Peyer's patch (tissue), 4 donors: Measurements from ENCODE around the gene LRRC61. TPM values are rescaled to one million over a fixed set of nuclear protein-coding genes. Genes with fewer than 3 reads are reported as not detected.

Source experiments
- DNase-seq, 3 donors: peaks; one replicate each; pipeline ENCODE4 v3.0.0-alpha.2; 2017 to 2019
- H3K27ac ChIP-seq, 4 donors: fragments of 200-600 bp; sonication (generic); one replicate each; pipeline ENCODE4 v1.5.1; 2016 to 2019
- H3K27me3 ChIP-seq, 2 donors: fragments of 200-600 bp; sonication (generic); one replicate each; pipeline ENCODE4 v1.5.1; 2019
- H3K36me3 ChIP-seq, 3 donors: fragments of 200-600 bp; sonication (generic); one replicate each; pipeline ENCODE4 v1.5.1; 2016 to 2019
- H3K4me1 ChIP-seq, 4 donors: fragments of 200-600 bp; sonication (generic); one replicate each; pipeline ENCODE4 v1.5.1; 2016 to 2019
- H3K4me3 ChIP-seq, 4 donors: fragments of 200-600 bp; sonication (generic); 1 replicate in 3 of 4; 2 replicates in 1 of 4; pipeline ENCODE4 v1.5.1; 2016 to 2019; ENCODE audit warnings: mild to moderate bottlenecking in 1 of 4
- H3K9me3 ChIP-seq, 4 donors: fragments of 200-600 bp; sonication (generic); one replicate each; pipeline ENCODE4 v1.5.1; 2016 to 2019; ENCODE audit warnings: mild to moderate bottlenecking in 1 of 4
- CTCF ChIP-seq, 6 experiments: fragments of 450-650 bp in 4 of 6; fragments of 200-600 bp in 2 of 6; sonication (generic) in 1 of 6; IDR thresholded peaks; one replicate each; pipeline ENCODE4 v1.5.1; 2017 to 2019; ENCODE audit warnings: antibody characterized with exemption in 6 of 6, mild to moderate bottlenecking in 3 of 6, moderate library complexity in 1 of 6
- POLR2A ChIP-seq, 2 donors: fragments of 450-650 bp; IDR thresholded peaks; one replicate each; pipeline ENCODE4 v1.5.1; 2017; ENCODE audit warnings: antibody characterized with exemption in 2 of 2, mild to moderate bottlenecking in 2 of 2, moderate library complexity in 2 of 2
- total RNA-seq, 4 donors: library from RNA; depleted of rRNA; stranded (reverse); fragments of >200 nt; gene quantifications; one replicate each; pipeline ENCODE4 v1.1.0, GENCODE V29; 2016

Gene LRRC61
- total RNA-seq, 4 donors from 2014 or later = 19.3 to 22.1 (median 20.0) TPM

DNA sequence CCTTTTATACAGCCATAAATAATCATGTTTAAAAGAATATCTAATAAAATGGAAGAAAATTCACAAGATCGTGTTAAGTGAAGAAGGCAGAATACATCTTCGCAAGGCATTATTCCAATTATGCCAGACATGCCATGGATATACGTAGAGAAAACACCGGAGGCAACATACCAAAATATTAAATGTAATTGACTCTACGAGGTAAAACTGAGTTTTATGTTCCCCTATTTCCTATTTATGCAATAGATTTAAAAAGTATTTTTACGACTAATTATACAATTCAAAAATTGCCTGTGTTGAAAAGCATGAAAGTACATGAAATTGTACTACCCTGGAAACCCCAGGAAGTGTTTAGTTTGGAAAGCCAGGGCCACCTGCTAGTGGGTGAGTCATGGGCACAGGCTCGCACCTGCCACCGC, 44.5 kb downstream of the LRRC61 start:
- Histone ChIP-seq H3K27me3 (no peaks in the 10 kb centered on the region), H3K4me1 (peaks cover 0 to 36% (median 21%) of the 10 kb centered on the region in 4 donors), H3K36me3 (peaks cover 0 to 20% (median 0%) of the 10 kb centered on the region in 3 donors), H3K9me3 (no peaks in the 10 kb centered on the region), H3K4me3 (peak overlapping the region; percentile 84 to 93 (median 91)), H3K27ac (peak overlapping the region; percentile 90 to 99 (median 96))
- DNase-seq = no peak
- TF ChIP-seq CTCF (IDR thresholded peaks at IDR 0.05) (no peak), POLR2A (IDR thresholded peaks at IDR 0.05) (no peak)

- Histone ChIP-seq H3K36me3 (peaks cover 0 to 26% (median 0%) of the 10 kb centered on the region in 3 donors), H3K27me3 (no peaks in the 10 kb centered on the region), H3K4me3 (peak within 1 kb of the TSS; percentile 84 to 93 (median 91)), H3K4me1 (peaks cover 0 to 43% (median 21%) of the 10 kb centered on the region in 4 donors), H3K9me3 (no peaks in the 10 kb centered on the region), H3K27ac (peak within 1 kb of the TSS; percentile 90 to 99 (median 96))
- TF ChIP-seq POLR2A (IDR thresholded peaks at IDR 0.05) = peak; percentile 35 to 76
- TF ChIP-seq CTCF (IDR thresholded peaks at IDR 0.05) = no peak
- peak; percentile 85 to 96 (median 95) for DNase-seq
These were observed 45.1 kb downstream of the LRRC61 start, which contains the start of gene REPIN1 for GRCh38 chr7:150368096-150368883. Gene REPIN1, plus strand, starts transcription at chr7:150368822. Its CDS starts 890 bp downstream, at chr7:150369712.

- peak; percentile 78 to 82 (median 80) for DNase-seq
- peak overlapping the region; percentile 84 to 93 (median 91) for H3K4me3 ChIP-seq
- peaks cover 0 to 34% (median 0%) of the 10 kb centered on the region in 3 donors for H3K36me3 ChIP-seq
- H3K27me3 ChIP-seq = no peaks in the 10 kb centered on the region
- no peaks in the 10 kb centered on the region for H3K9me3 ChIP-seq
- peaks cover 0 to 51% (median 16%) of the 10 kb centered on the region in 4 donors for H3K4me1 ChIP-seq
- peak overlapping the region; percentile 90 to 99 (median 96) for H3K27ac ChIP-seq
- TF ChIP-seq POLR2A (IDR thresholded peaks at IDR 0.05) = peak in 1 of 2 donors; percentile 20
- no peak for TF ChIP-seq CTCF (IDR thresholded peaks at IDR 0.05)
These were observed 46.0 kb downstream of the LRRC61 start for GRCh38 chr7:150368884-150369747.

DNA sequence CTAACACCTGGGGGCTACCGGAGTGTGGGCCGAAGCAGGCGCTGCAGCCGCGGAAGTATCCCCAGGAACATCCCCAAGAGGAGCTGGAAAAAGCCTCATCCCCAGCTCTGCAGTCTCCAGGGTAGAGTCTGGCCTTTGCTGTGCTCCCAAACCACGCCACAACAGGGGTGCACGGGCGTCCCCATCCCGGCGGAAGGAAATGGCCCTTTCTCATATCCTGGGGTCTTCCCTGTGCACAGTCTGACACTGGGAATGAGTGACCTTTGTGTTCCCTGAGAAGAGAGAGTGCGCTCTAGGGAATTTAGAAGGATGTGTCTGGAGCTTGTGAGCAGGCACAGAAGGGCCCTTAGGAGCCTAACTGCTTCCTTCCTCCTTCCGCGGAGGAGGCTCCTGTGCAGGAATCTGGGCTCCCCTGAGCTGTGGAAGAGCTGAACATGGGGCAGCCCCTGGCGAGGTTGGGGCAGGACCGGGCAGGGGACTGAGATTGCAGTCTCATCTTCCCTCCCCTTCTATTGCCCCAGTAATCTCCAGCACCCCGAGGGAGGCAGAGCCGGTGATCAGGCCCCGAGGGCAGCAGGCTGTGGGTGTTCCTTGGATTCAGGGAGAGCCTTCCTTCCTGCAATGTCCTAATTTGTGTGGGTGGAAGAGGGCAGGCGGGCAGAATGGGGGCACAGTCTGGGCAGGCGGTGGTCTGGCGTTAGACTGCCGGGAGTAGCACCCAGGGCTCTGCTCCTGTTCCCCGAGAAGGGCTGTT, 46.8 kb downstream of the LRRC61 start:
- H3K4me1 ChIP-seq = peaks cover 0 to 52% (median 16%) of the 10 kb centered on the region in 4 donors
- peak overlapping the region; percentile 90 to 99 (median 96) for H3K27ac ChIP-seq
- peak in 1 of 3 donors; percentile 43 for DNase-seq
- TF ChIP-seq POLR2A (IDR thresholded peaks at IDR 0.05) (no peak), CTCF (IDR thresholded peaks at IDR 0.05) (no peak)
- H3K9me3 ChIP-seq = no peaks in the 10 kb centered on the region
- H3K27me3 ChIP-seq = no peaks in the 10 kb centered on the region
- H3K36me3 ChIP-seq = peaks cover 0 to 34% (median 0%) of the 10 kb centered on the region in 3 donors
- peak overlapping the region; percentile 84 to 93 (median 91) for H3K4me3 ChIP-seq
